ENCODE data around the gene WNK2.

WNK2 gene

GRCh38 chr9:93255994-93256877, 72.3 kb downstream of the WNK2 start:
- DNase-seq: peak; percentile 9

DNA sequence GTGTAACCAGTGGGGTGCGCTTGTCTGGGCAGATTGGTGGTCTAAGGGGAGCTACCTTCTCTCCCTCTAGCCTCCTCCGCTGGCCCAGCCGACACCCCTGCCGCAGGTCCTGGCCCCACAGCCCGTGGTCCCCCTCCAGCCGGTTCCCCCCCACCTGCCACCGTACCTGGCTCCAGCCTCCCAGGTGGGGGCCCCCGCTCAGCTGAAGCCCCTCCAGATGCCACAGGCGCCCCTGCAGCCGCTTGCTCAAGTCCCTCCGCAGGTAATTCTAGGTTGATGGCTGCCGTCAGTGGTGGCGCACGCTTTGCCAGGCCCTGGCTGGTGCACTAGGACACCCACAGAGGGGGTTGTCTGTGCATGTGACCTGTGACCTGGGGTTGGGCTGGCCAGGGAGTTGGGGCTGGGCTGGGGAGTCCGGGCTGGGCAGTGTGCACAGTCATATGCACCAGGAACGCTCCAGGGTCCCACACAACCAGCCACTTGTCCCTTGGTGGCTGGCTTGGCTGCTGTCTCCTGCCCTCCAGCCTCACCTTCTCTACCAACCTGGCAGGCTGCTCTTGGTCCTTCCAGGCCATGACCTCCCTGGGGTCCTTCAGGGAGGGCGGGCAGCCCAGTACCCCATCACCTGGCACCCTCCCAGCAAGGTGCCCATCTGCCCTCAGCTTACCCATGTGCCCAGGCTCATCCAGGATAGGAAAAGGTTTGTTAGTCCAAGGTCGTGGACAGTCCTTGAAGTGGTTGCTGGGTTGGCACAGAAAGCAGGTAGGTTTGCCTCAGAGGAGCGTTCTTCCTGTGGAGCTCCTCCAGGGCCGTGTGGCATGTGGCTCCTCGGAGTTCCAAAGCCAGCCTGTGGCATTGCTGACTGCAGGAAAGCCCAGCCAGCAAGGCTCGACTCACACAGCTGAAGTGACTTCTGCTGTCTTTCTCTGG, 73.2 kb downstream of the WNK2 start:
- DNase-seq: peak; percentile 14

DNA sequence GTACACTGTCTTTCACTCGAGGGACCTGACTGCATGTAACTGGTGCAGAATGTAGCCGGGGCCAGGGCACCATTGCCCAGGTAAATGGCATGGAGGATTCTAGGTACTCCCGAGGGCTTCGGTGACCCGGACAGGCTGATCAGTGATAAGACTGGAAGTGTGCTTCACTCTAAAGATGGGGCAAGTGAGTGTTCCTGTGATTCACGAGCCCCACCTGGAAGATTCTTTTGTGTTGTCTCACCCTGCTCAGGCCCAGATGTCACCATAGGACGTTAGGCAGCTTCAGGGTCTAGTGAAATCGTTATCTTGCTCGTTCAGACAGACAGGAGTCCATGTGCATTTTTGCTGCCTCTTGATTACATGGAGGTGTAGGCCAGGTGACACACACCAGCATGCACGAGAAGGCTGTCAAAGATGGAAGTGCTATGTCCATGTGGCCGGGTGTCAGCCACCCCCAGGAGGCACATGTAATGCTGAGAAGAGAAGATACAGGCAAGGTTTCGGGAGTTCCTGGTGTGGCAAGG, 73.9 kb downstream of the WNK2 start:
- DNase-seq: peak; percentile 8

DNA sequence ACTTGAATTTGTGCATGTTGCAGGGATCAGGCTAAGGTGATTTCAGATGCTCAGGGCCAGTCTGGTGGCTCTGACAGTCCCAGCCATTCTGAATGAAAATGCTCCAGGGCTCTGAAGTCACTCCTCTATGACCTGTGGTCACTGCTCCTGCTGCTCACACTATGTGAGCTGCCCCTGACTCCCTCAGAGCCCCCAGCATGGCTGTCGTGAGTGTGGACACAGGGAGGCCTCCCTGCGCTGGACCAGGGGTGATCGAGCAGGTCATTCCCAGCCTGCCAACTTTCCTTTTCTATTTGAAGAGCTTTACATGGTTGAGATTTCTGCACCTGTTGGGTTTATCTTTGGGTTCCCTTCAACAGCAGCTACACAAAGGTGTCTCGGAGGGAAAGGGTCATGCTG, 74.5 kb downstream of the WNK2 start:
- peak; percentile 11 for DNase-seq

DNA sequence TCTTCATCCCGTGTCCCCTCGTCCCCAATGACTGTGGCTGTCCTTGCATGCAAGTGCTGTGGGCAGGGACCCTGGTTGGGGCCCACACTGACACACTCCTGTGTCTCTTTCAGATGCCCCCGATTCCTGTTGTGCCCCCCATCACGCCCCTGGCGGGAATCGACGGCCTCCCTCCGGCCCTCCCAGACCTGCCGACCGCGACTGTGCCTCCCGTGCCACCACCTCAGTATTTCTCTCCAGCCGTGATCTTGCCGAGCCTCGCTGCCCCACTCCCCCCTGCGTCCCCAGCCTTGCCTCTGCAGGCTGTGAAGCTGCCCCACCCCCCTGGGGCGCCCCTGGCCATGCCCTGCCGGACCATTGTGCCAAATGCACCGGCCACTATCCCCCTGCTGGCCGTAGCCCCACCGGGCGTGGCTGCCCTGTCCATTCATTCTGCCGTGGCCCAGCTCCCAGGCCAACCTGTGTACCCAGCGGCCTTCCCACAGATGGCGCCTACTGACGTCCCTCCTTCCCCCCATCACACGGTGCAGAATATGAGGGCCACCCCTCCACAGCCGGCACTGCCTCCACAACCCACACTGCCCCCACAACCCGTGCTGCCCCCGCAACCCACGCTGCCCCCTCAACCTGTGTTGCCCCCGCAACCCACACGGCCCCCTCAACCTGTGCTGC, 75.0 kb downstream of the WNK2 start:
- peak; percentile 12 for DNase-seq

DNA sequence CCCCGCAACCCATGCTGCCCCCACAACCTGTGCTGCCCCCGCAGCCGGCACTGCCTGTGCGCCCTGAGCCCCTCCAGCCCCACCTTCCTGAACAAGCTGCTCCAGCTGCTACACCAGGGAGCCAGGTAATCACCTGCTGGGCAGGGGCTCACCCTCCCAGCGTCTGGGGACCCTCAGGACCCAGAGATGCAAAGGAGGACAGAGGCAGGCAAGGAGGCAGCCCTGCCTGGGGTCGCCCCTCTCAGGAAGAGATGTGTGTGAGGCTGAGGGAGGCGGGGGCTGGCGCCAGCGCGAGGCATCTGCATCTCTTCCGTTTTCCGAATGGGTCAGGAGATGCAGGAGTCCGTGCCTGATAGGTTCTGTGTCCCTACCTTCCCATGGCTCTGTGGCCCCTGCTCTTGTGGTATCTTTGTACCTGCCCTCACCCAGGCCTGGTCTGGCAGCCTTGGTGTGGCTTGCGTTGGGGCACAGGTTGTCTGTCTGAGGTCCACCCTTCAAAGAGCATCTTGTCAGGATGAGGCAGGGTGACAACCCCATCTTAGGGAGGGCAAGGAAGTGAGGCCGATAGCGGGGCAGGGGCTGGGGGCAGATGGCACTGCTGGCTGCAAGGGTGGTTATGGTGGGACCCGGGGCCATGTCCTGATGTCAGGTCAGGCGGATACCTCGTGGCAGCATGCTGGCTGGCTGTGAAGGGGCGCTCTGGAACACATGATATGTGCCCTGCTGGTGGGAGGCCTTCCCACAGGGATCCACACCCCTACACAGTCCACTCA, 75.7 kb downstream of the WNK2 start:
- peak; percentile 13 for DNase-seq

GRCh38 chr9:93260263-93261066, 76.5 kb downstream of the WNK2 start:
- DNase-seq: peak; percentile 12

DNA sequence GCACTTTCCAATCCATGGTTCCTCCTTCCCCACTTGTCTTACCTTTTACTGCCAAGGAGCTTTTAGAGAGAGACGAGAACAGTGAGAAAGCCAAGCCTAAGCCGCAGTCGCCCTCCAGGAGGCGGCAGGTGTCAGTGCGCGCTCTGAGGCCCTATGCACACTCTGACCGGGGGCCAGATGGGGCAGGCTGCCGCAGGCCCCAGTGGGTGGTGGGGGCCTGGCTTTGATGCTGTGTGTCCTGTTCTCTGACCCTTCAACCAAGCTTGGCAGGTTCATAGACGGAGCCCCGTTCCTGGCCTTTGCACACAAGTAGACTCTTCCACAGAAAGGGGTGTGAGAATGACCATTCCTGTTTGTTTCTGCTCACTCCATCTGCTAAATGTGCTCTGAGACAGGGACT, 77.3 kb downstream of the WNK2 start:
- no peak for DNase-seq

DNA sequence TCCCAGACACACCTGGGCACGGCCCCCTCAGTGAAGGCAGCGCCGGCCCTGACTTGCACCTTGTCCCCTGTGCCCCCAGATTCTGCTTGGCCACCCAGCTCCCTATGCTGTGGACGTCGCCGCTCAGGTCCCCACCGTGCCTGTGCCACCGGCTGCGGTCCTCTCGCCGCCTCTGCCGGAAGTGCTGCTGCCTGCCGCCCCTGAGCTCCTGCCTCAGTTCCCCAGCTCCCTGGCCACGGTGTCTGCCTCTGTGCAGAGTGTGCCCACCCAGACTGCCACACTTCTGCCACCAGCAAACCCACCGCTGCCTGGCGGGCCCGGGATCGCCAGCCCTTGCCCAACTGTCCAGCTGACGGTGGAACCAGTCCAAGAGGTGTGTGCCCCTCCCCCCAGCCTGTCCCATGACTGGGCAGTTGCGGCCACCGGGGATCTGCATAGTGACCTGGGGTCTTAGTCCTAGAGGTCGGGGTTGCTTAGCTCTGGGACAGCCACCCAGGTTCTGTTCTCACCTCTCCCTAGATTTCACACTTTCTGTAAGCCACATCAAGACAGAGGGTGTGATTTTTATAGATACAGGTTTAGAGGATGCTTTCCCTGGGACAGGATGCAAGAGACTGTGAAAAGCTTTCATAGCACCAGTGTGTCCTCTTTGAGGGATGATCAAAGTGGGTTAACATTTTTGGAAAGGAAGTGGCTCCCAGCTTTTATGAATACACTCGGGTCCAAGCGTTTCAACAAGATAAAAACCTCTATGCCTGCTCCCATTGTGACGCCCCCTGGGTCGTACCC, 78.0 kb downstream of the WNK2 start:
- DNase-seq: peak; percentile 14

DNA sequence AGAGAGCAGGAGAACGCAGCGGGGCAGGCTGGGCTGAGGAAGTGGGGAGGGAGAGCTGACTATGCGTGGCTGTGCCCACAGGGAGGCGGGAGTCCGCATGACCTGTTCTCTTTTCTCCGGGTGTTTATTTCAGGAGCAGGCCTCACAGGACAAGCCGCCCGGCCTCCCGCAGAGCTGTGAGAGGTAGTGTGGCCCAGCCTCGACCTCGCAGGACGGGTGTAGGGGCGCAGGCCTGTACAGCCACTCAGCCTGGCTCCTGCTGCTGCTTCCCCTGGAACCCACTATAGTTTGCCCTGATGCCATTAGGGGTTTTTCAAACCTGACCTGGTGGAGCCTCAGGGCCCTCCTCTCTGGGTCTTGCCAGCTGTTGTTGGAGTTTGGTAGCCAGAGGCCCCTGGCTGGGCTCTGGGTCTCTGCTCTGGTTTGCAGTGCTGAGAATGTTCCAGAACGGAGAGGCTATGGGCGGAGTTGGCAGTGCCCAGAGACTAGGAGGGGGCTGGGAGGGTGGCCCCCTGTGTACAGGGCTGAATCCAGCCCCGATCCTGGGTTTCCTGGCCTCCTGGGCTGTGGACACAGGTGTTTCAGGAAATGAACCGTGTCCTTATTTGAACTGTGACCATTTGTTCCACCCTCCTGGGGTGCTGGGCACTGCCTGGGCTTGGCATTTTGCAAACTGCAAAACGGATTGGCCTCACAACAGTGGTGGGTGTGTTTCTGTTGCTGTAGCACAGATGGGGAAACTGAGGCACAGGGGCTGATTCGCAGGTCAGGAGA, 78.8 kb downstream of the WNK2 start:
- DNase-seq: peak; percentile 15

DNA sequence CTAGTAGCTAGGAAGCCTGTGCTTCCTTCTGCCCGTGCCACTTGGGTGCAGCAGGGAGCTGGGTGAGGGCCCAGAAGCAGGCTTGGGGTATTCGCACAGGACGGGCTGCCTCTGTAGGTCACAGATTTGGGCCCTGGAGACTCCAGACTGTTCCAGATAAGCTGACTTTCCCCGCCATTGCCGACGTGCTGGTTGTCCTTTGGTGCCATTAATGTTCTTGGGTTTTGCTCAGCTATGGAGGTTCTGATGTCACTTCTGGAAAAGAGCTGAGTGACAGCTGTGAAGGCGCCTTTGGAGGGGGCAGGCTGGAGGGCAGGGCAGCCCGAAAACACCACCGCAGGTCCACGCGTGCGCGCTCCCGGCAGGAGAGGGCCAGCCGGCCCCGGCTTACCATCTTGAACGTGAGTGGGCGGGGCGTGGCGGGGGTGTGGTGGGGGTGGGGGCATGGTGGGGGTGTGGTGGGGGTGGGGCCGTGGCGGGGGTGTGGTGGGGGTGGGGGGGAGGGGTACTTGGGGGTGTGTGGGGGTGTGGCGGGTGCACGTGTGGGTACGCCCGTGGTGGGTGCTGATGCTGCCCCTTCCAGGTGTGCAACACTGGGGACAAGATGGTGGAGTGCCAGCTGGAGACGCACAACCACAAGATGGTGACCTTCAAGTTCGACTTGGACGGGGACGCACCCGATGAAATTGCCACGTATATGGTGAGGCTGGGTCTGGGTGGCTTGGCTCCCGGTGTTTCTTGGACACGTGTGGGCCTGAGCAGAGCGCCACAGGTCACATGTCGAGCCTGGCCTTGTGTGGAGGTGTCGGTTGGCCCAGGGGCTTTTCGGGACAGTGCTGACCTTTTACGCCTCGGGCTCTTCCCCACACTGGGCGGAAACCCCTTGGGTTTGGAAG, 79.6 kb downstream of the WNK2 start:
- no peak for DNase-seq

GRCh38 chr9:93264338-93265125, 80.6 kb downstream of the WNK2 start:
- DNase-seq: peak; percentile 10

GRCh38 chr9:93265301-93265971, 81.5 kb downstream of the WNK2 start:
- no peak for DNase-seq

DNA sequence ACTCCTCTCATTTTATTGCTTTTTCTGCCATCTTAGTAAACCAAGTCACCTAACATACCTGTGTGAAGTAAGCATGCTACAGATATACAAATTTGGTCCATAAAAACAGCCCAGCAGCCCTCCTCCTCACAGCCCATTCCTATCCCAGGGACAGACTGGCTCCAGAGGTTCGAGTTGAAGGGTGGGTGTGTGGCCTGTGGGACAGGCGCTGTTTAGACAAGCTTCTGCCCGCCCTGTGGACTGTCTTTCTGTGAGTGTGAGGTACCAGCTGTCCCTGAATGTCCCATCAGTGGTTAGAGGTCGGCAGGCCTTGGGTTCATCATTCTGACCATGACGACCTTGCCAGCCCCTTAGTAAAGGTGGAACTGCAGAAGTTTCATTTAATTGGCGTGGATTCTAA, 82.0 kb downstream of the WNK2 start:
- DNase-seq: no peak

GRCh38 chr9:93266521-93267001, 82.6 kb downstream of the WNK2 start:
- DNase-seq: no peak

DNA sequence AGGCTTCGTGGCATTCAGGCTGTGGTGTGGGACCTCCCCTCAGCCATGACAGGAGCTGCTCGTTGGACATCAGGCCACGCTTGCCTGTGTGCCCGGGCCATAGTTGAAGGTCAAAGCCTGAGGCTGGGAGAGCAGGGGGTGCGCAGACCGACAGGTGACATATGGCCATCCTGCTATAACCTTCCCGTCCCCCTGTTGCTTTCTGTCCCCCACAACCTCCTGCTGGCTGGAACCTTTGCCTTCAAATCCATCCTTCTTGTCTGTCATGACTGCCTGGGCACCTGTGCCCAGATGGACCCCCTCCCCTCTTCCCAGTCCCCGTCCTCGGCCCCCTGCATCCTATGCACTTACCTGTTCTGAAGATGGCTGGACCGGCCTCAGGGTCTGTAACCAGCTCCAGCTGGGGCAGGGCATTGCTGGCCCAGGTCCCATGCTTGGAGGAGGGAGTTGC, 83.2 kb downstream of the WNK2 start:
- peak; percentile 10 for DNase-seq
